Measurements from ENCODE around the gene AKAP3. TPM values are rescaled to one million over a fixed set of nuclear protein-coding genes. Genes with fewer than 3 reads are reported as not detected.

AKAP3 gene
- total RNA-seq (0.76 TPM), polyA plus RNA-seq (1.1 TPM)
- long read RNA-seq, donor 1: 0 reads
- long read RNA-seq, donor 2: 0 reads
- long read RNA-seq, donor 3: 0 reads
- long read RNA-seq, donor 4: 0 reads
- long read RNA-seq, donor 5: 0 reads
- long read RNA-seq, donor 6, partial matches to known transcripts: 29 of 85 reads
- long read RNA-seq, donor 6, other reads (novel, unspliced or antisense): 55 of 85 reads
- long read RNA-seq, donor 7, partial matches to known transcripts: 140 of 140 reads
- long read RNA-seq, donor 7, other reads (novel, unspliced or antisense): 0 of 140 reads
- long read RNA-seq, donor 8: 0 reads
- long read RNA-seq, donor 9: 0 reads
- long read RNA-seq, donor 10: 0 reads

DNA sequence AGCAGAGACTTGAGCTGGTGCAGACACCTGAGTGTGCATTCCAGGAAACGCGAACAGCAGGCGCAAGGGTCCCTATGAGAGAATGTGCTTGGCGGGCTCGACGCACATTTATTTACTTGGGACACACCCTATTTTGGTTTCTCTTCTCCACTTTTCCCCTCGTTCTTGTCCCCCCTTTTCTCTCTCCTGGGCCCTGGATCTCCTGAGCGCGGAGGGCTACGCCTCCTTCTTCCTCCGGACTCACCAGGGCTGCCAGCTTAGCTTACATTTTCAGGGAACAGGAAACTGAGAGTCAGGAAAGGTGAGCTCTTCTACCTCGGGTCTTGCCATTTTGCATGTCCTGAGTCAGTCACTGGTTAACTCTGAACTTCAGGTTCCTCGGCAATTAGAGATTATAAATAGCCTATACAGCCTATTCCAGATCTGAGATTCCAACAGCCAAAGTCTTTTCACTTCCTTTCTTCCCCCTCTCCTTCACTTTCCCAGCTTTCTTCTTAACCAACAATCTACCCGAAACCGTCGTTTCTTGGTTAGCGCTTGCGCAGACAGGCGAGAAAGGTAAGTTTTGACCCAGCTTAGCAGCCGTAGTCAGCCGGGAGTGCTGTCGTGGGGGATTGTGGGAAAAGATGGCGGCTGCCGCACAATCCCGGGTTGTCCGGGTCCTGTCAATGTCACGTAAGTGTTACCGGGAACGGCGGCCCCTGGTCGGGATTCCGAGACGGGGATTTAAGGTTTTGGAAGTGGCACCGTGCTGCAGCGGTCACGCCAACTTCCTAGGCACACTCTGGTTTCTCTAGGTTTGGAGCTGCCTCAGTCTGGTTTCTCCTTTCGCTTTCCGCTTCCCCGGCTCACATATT, at the start of gene AKAP3, which contains the start of gene NDUFA9:
TSS of gene AKAP3 (minus strand) at position 551 of the 857 bp plus-strand sequence. CDS start 10,855 bp downstream, outside the sequence.
TSS of gene NDUFA9 (plus strand) at position 614 of the 857 bp plus-strand sequence. CDS start at position 627, 13 bp downstream.
- H3K36me3 ChIP-seq (ENCODE audit: control insufficient read depth in 2 of 2, insufficient read depth in 2 of 2, low read length in 1 of 2): no peaks in the 10 kb centered on the region
- no peaks in the 10 kb centered on the region for H3K9me3 ChIP-seq (ENCODE audit: control insufficient read depth in 2 of 2, insufficient read depth in 1 of 2, low read length in 1 of 2)
- H3K4me3 ChIP-seq (ENCODE audit: low read length in 2 of 2): peak within 1 kb of the TSS; percentile 66 to 94
- under 1% methylated on average over 39 of the region's 39 CpGs for WGBS
- H3K27ac ChIP-seq (ENCODE audit: low read depth in 1 of 2, low read length in 1 of 2): peak within 1 kb of the TSS; percentile 65 to 89
- peak; percentile 65 to 94 (median 85) for DNase-seq (ENCODE audit: low read depth in 6 of 9, low spot score in 9 of 9)
- no peaks in the 10 kb centered on the region for H3K27me3 ChIP-seq (ENCODE audit: control insufficient read depth in 2 of 2, insufficient read depth in 1 of 2, low read length in 1 of 2)
- peaks cover 5 to 12% of the 10 kb centered on the region in 2 donors for H3K4me1 ChIP-seq (ENCODE audit: control insufficient read depth in 2 of 2, insufficient read depth in 2 of 2, low read length in 2 of 2)

DNA sequence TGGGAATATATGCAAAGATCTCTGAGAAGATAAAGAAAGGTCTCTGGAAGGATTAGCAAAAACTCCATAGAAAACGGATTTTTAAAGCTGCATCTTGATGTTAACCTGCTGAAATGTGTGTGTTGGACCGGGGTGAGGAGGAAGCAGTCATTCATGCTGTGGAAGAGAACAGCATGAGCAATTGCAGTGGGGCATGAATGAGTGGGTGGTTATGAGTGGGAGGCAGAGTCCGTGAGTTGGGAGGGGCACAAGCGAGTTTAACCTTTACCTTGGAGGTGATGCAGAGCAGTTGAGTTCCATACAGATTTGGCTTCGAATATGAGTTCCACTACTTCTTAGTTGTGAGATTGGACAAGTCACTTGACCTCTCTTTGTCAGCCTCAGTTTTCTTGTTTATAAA, 41.9 kb upstream of the AKAP3 start:
- H3K27me3 ChIP-seq (ENCODE audit: control insufficient read depth in 2 of 2, insufficient read depth in 1 of 2, low read length in 1 of 2): no peaks in the 10 kb centered on the region
- 99% methylated on average over 5 of the region's 5 CpGs for WGBS
- H3K36me3 ChIP-seq (ENCODE audit: control insufficient read depth in 2 of 2, insufficient read depth in 2 of 2, low read length in 1 of 2): peaks cover 29 to 31% of the 10 kb centered on the region in 2 donors
- no peaks in the 10 kb centered on the region for H3K9me3 ChIP-seq (ENCODE audit: control insufficient read depth in 2 of 2, insufficient read depth in 1 of 2, low read length in 1 of 2)
- no peak overlapping the region for H3K27ac ChIP-seq (ENCODE audit: low read depth in 1 of 2, low read length in 1 of 2)
- DNase-seq (ENCODE audit: low read depth in 6 of 9, low spot score in 9 of 9): no peak
- H3K4me3 ChIP-seq (ENCODE audit: low read length in 2 of 2): no peak overlapping the region
- no peaks in the 10 kb centered on the region for H3K4me1 ChIP-seq (ENCODE audit: control insufficient read depth in 2 of 2, insufficient read depth in 2 of 2, low read length in 2 of 2)

DNA sequence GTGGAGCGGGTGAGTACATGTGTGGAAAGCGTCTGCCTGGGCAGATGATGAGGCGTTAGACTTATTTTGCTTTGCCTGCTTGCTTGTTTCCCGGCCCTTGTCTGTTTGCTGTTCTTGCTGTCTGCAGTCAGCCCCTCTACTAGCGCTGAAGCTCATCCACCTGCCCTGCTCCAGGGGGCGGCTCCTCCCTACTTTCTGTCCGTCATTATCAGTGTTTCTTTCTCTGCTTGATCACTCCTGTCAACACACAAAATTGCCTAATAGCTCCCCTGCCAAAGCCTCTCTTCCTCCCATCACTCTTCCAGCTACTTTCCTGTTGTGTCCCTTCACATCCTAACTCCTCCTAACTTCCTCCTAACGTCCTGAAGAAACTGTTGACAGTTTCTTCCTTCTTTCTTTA, 36.5 kb upstream of the AKAP3 start:
- H3K27ac ChIP-seq (ENCODE audit: low read depth in 1 of 2, low read length in 1 of 2): no peak overlapping the region
- peaks cover 60 to 61% of the 10 kb centered on the region in 2 donors for H3K36me3 ChIP-seq (ENCODE audit: control insufficient read depth in 2 of 2, insufficient read depth in 2 of 2, low read length in 1 of 2)
- no peak for DNase-seq (ENCODE audit: low read depth in 6 of 9, low spot score in 9 of 9)
- H3K9me3 ChIP-seq (ENCODE audit: control insufficient read depth in 2 of 2, insufficient read depth in 1 of 2, low read length in 1 of 2): no peaks in the 10 kb centered on the region
- WGBS: 96% methylated on average over 8 of the region's 8 CpGs
- no peaks in the 10 kb centered on the region for H3K27me3 ChIP-seq (ENCODE audit: control insufficient read depth in 2 of 2, insufficient read depth in 1 of 2, low read length in 1 of 2)
- no peak overlapping the region for H3K4me3 ChIP-seq (ENCODE audit: low read length in 2 of 2)
- H3K4me1 ChIP-seq (ENCODE audit: control insufficient read depth in 2 of 2, insufficient read depth in 2 of 2, low read length in 2 of 2): no peaks in the 10 kb centered on the region

DNA sequence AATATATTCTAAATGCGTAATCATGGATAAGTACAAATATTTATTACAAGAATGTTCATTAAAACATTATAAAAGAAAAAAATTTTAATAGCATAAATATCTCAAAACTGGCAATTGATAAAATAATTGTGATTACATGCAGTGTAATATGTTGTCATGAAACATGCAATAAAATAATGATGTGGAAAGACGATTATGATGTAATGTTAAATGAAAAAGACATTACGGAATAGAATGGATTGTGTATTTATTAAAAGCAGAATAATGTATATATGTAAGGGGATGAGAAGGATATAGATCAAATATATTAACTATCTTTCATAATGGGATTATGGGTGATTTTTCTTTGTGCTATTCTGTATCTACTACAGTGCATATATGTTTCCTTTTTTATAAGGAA, 32.9 kb upstream of the AKAP3 start:
- Histone ChIP-seq H3K27ac (ENCODE audit: low read depth in 1 of 2, low read length in 1 of 2) (no peak overlapping the region), H3K4me1 (ENCODE audit: control insufficient read depth in 2 of 2, insufficient read depth in 2 of 2, low read length in 2 of 2) (no peaks in the 10 kb centered on the region), H3K36me3 (ENCODE audit: control insufficient read depth in 2 of 2, insufficient read depth in 2 of 2, low read length in 1 of 2) (peaks cover 43 to 49% of the 10 kb centered on the region in 2 donors), H3K4me3 (ENCODE audit: low read length in 2 of 2) (no peak overlapping the region), H3K9me3 (ENCODE audit: control insufficient read depth in 2 of 2, insufficient read depth in 1 of 2, low read length in 1 of 2) (no peaks in the 10 kb centered on the region), H3K27me3 (ENCODE audit: control insufficient read depth in 2 of 2, insufficient read depth in 1 of 2, low read length in 1 of 2) (no peaks in the 10 kb centered on the region)
- WGBS: 83% methylated on average over 3 of the region's 3 CpGs
- no peak for DNase-seq (ENCODE audit: low read depth in 6 of 9, low spot score in 9 of 9)

DNA sequence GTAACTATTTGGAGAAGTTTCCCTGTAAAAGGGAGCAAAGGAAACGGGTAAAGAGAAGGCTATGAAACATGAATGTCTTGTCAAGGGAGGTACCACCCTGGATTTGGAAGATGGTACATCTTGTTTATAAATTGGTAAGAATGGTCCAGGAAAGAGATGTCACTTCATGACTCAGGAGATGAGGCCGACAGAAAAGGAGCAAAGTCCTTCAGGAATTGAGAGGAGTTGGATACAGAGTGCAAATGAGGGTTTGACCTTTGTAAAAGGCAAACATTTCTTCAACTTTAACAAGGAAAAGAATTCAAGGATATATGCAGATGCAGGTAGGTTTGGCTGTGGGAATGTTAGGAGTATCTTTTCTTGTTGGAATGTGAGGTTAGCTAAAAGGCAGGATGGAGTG, 30.9 kb upstream of the AKAP3 start:
- no peak overlapping the region for H3K4me3 ChIP-seq (ENCODE audit: low read length in 2 of 2)
- DNase-seq (ENCODE audit: low read depth in 6 of 9, low spot score in 9 of 9): no peak
- WGBS: over 99% methylated on average over 2 of the region's 2 CpGs
- no peaks in the 10 kb centered on the region for H3K4me1 ChIP-seq (ENCODE audit: control insufficient read depth in 2 of 2, insufficient read depth in 2 of 2, low read length in 2 of 2)
- H3K27ac ChIP-seq (ENCODE audit: low read depth in 1 of 2, low read length in 1 of 2): no peak overlapping the region
- peaks cover 27 to 31% of the 10 kb centered on the region in 2 donors for H3K36me3 ChIP-seq (ENCODE audit: control insufficient read depth in 2 of 2, insufficient read depth in 2 of 2, low read length in 1 of 2)
- no peaks in the 10 kb centered on the region for H3K27me3 ChIP-seq (ENCODE audit: control insufficient read depth in 2 of 2, insufficient read depth in 1 of 2, low read length in 1 of 2)
- no peaks in the 10 kb centered on the region for H3K9me3 ChIP-seq (ENCODE audit: control insufficient read depth in 2 of 2, insufficient read depth in 1 of 2, low read length in 1 of 2)

DNA sequence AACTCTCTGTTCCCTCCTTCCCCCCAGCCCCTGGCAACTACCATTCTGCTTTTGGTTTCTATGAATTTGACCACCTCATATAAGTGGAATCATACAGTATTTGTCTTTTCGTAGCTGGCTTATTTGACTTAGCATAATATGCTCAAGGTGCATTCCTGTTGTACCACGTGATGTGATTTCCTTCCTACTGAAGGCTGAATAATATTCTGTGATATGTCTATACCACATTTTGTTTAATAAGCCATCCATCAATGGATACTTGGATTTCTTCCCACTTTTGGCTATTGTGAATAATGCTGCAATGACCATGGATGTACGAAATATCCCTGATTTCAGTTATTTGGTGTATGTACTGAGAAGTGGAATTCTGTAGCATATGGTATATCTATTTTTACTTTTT, 16.4 kb upstream of the AKAP3 start:
- H3K4me3 ChIP-seq (ENCODE audit: low read length in 2 of 2): no peak overlapping the region
- no peaks in the 10 kb centered on the region for H3K27me3 ChIP-seq (ENCODE audit: control insufficient read depth in 2 of 2, insufficient read depth in 1 of 2, low read length in 1 of 2)
- H3K27ac ChIP-seq (ENCODE audit: low read depth in 1 of 2, low read length in 1 of 2): no peak overlapping the region
- peaks cover 48 to 83% of the 10 kb centered on the region in 2 donors for H3K36me3 ChIP-seq (ENCODE audit: control insufficient read depth in 2 of 2, insufficient read depth in 2 of 2, low read length in 1 of 2)
- DNase-seq (ENCODE audit: low read depth in 6 of 9, low spot score in 9 of 9): no peak
- WGBS: 95% methylated on average over 3 of the region's 3 CpGs
- no peaks in the 10 kb centered on the region for H3K9me3 ChIP-seq (ENCODE audit: control insufficient read depth in 2 of 2, insufficient read depth in 1 of 2, low read length in 1 of 2)
- H3K4me1 ChIP-seq (ENCODE audit: control insufficient read depth in 2 of 2, insufficient read depth in 2 of 2, low read length in 2 of 2): no peaks in the 10 kb centered on the region

DNA sequence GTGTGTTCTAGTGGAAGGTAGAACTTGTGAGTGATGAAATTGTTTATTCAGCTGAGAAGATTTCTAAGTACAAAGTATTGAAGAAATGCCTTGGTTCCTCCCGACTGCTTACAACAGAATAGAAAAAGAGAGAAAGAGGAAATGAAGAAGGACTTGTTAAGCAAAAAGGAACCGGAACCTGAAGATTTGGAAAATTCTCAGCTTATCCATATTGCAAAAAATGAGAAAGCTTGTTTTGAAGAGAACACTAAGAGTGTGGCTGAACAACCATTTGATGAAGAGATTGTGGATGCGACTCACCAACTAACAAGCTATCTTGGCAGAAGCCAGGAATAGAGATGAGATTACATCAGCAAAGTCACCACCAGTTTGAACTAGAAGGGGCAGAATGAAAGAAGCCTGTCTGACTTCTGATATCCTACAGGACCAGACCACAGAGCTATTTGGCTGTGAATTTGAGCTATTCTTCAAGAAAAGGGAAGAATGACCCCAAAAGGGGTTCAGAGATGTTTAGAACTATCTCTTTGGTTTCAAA, 15.2 kb upstream of the AKAP3 start:
- Histone ChIP-seq H3K4me1 (ENCODE audit: control insufficient read depth in 2 of 2, insufficient read depth in 2 of 2, low read length in 2 of 2) (no peaks in the 10 kb centered on the region), H3K27ac (ENCODE audit: low read depth in 1 of 2, low read length in 1 of 2) (no peak overlapping the region), H3K36me3 (ENCODE audit: control insufficient read depth in 2 of 2, insufficient read depth in 2 of 2, low read length in 1 of 2) (peaks cover 55 to 85% of the 10 kb centered on the region in 2 donors), H3K9me3 (ENCODE audit: control insufficient read depth in 2 of 2, insufficient read depth in 1 of 2, low read length in 1 of 2) (no peaks in the 10 kb centered on the region), H3K4me3 (ENCODE audit: low read length in 2 of 2) (no peak overlapping the region), H3K27me3 (ENCODE audit: control insufficient read depth in 2 of 2, insufficient read depth in 1 of 2, low read length in 1 of 2) (no peaks in the 10 kb centered on the region)
- DNase-seq (ENCODE audit: low read depth in 6 of 9, low spot score in 9 of 9): no peak
- 65% methylated on average over 3 of the region's 3 CpGs for WGBS

DNA sequence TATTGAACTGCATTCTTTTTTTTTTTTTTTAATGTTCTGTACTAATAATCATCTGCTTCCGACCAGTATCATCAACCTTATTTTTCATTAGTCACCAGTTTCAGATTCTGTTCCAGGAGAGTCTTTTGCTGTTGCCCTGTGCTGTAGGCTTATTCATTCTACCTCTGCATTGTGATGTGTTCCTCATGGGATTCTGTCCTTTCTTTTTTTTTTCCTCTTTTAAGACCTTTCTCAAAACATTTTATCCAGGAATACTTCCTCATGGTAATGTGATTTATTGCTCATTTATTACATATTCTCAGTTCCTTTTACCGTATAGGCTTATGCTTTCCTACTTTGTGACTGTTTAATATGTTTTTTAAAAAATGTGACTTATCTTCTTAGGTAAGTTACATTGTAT, 4.8 kb upstream of the AKAP3 start:
- peaks cover 0 to 7% of the 10 kb centered on the region in 2 donors for H3K4me1 ChIP-seq (ENCODE audit: control insufficient read depth in 2 of 2, insufficient read depth in 2 of 2, low read length in 2 of 2)
- H3K27ac ChIP-seq (ENCODE audit: low read depth in 1 of 2, low read length in 1 of 2): no peak overlapping the region
- 96% methylated on average over 2 of the region's 2 CpGs for WGBS
- peaks cover 16 to 37% of the 10 kb centered on the region in 2 donors for H3K36me3 ChIP-seq (ENCODE audit: control insufficient read depth in 2 of 2, insufficient read depth in 2 of 2, low read length in 1 of 2)
- H3K27me3 ChIP-seq (ENCODE audit: control insufficient read depth in 2 of 2, insufficient read depth in 1 of 2, low read length in 1 of 2): no peaks in the 10 kb centered on the region
- no peaks in the 10 kb centered on the region for H3K9me3 ChIP-seq (ENCODE audit: control insufficient read depth in 2 of 2, insufficient read depth in 1 of 2, low read length in 1 of 2)
- DNase-seq (ENCODE audit: low read depth in 6 of 9, low spot score in 9 of 9): no peak
- no peak overlapping the region for H3K4me3 ChIP-seq (ENCODE audit: low read length in 2 of 2)

DNA sequence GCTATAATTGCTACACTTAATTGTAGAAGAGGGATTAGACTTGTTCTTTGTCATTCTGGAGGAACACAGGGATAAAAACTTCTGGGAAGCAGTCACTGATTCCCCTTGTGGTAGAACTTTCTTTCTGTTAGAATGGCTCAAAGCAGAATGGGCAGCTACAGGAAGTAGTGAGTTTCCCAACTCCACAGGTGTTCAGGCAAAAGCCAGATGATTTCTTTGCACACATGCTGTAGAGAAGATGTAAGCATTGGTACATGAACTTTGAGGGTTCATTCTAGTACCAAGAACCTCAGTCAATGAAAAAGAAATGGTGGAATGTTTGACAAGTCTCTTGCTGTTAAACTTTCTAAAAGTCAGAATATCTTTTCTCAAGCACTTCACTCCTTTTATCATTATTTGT, 4.4 kb upstream of the AKAP3 start:
- Histone ChIP-seq H3K9me3 (ENCODE audit: control insufficient read depth in 2 of 2, insufficient read depth in 1 of 2, low read length in 1 of 2) (no peaks in the 10 kb centered on the region), H3K4me3 (ENCODE audit: low read length in 2 of 2) (no peak overlapping the region), H3K36me3 (ENCODE audit: control insufficient read depth in 2 of 2, insufficient read depth in 2 of 2, low read length in 1 of 2) (peaks cover 16 to 35% of the 10 kb centered on the region in 2 donors), H3K27me3 (ENCODE audit: control insufficient read depth in 2 of 2, insufficient read depth in 1 of 2, low read length in 1 of 2) (no peaks in the 10 kb centered on the region), H3K27ac (ENCODE audit: low read depth in 1 of 2, low read length in 1 of 2) (no peak overlapping the region), H3K4me1 (ENCODE audit: control insufficient read depth in 2 of 2, insufficient read depth in 2 of 2, low read length in 2 of 2) (peaks cover 0 to 8% of the 10 kb centered on the region in 2 donors)
- DNase-seq (ENCODE audit: low read depth in 6 of 9, low spot score in 9 of 9): no peak

All from thymus (tissue), 14 donors.